HG03045 (cell line): ENCODE results near the gene POLA2.
"Not testable (repeated sequence)": the region's sequence is repeated elsewhere in the genome, so short reads cannot be mapped to it uniquely, and the experiment has no call there.

Source experiments
- ATAC-seq: cut with Tn5 transposase; IDR thresholded peaks from one replicate; pipeline ENCODE4 v1.9.1; 2021; ENCODE audit warnings: mild to moderate bottlenecking, moderate library complexity; ENCODE audit not compliant: unreplicated experiment

The POLA2 gene

GRCh38 chr11:65241134-65241533, 20.6 kb upstream of the POLA2 start:
- ATAC-seq = no peak

GRCh38 chr11:65241692-65242091, 20.1 kb upstream of the POLA2 start:
- no peak for ATAC-seq

GRCh38 chr11:65242389-65242788, 19.4 kb upstream of the POLA2 start:
- no peak for ATAC-seq

GRCh38 chr11:65243797-65244196, 18.0 kb upstream of the POLA2 start:
- ATAC-seq = no peak

GRCh38 chr11:65245046-65245445, 16.7 kb upstream of the POLA2 start:
- ATAC-seq = not testable (repeated sequence)

- no peak for ATAC-seq
Measured at GRCh38 chr11:65246506-65246905, 15.3 kb upstream of the POLA2 start.

GRCh38 chr11:65248184-65248710, 13.5 kb upstream of the POLA2 start:
- not testable (repeated sequence) for ATAC-seq

- ATAC-seq = no peak
Measured at GRCh38 chr11:65251476-65251875, 10.3 kb upstream of the POLA2 start.

GRCh38 chr11:65254724-65255123, 7.0 kb upstream of the POLA2 start:
- ATAC-seq = no peak

- ATAC-seq = no peak
Measured at GRCh38 chr11:65258988-65259387, 2.8 kb upstream of the POLA2 start.

- no peak for ATAC-seq
Measured at GRCh38 chr11:65260302-65260701, 1.5 kb upstream of the POLA2 start.

GRCh38 chr11:65260756-65261590, 789 bp upstream of the POLA2 start:
- peak; percentile 5 for ATAC-seq

GRCh38 chr11:65262381-65262680, 569 bp downstream of the POLA2 start:
- ATAC-seq = no peak

- ATAC-seq = no peak
Measured at GRCh38 chr11:65262776-65263175, 1.0 kb downstream of the POLA2 start.

- not testable (repeated sequence) for ATAC-seq
Measured at GRCh38 chr11:65264747-65265146, 3.0 kb downstream of the POLA2 start.

GRCh38 chr11:65266210-65266609, 4.4 kb downstream of the POLA2 start:
- no peak for ATAC-seq

GRCh38 chr11:65274735-65275682, 13.2 kb downstream of the POLA2 start:
- no peak for ATAC-seq

- ATAC-seq = no peak
Measured at GRCh38 chr11:65275906-65276305, 14.1 kb downstream of the POLA2 start.

GRCh38 chr11:65277631-65278277, 16.0 kb downstream of the POLA2 start:
- no peak for ATAC-seq

GRCh38 chr11:65278356-65278755, 16.6 kb downstream of the POLA2 start:
- no peak for ATAC-seq

- ATAC-seq = no peak
Measured at GRCh38 chr11:65279279-65279678, 17.5 kb downstream of the POLA2 start.
